Activated naive CD8-positive, alpha-beta T cell treated with anti-CD3 and anti-CD28 coated beads, Interleukin-2, amount 50 U/mL, for 16 hours (primary cell): ENCODE measurements around the gene PRR16.

ENCODE experiments used
- DNase-seq: peaks from one replicate; pipeline ENCODE4 v3.0.0-alpha.2; 2020; ENCODE audit warnings: low read depth, low spot score

Gene PRR16

DNA sequence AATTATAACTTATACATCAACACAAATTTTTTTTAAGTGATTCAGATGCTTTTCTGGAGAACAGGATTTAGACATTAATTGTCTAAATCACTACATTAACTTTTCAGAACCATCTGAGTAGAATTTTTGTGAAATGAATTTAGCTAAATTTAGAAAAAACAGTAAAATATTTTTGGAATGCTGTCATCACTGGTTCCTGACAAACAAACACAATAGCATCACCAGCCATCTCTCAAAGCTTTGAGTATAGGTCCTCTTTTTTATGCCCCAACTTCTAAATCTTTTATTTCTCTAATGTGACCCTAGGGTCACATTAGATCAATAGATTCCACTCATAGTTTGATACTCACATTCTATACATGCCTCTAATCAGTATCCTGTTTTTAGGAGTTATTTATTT is 104.6 kb downstream of the PRR16 start:
- DNase-seq = no peak

DNA sequence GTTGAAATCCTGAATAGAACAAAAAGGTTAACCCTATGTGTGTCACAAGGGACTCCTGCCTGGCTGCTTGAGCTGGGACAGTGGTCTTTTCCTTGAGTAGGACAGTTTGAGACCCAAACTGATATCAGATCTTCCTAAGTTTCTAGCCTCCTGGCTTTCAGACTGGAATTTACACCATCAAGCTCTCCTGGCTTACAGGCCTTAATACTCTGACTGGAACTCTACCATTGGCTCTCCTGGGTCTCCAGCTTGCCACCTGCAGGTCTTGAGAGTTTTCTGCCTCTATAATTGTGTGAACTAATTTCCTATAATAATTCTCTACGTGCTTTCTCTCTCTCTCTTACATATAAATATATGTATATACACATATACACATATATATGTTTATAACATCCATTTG is 112.5 kb downstream of the PRR16 start:
- DNase-seq = no peak

DNA sequence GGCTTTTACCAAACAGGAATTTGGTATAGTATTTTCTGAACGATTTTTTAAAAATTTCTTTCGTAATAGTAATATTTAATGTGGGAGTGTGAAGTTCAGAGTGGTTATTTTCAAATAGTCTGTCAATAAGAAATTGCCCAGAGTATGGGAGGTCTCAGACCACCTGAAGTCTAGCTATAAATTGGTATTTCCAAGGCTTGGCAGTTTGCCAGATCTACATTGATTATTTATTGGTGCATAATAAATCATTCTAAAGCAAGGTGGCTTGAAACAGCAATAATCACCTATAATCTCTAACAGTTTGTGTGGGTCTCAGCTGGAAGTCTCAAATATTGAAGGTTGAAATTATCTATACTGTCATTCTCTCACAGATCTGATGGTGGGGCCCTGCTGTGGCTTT is 118.5 kb downstream of the PRR16 start:
- DNase-seq = no peak

DNA sequence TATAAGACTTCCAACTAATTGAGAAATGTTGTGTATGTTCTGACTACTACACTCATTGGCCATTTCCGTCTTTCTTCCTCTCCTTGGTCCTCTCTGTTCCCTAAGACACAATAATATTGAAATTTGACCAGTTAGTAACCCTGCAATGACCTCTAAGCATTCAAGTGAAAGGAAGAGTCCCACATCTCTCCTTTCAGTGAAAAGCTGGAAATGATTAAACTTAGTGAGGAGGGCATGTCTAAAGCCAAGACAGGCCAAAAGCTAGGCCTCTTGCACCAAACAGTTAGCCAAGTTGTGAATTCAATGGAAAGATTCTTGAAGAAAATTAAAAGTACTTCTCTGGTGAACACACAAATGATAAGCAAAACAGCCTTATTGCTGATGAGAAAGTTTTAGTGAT is 122.5 kb downstream of the PRR16 start:
- no peak for DNase-seq

DNA sequence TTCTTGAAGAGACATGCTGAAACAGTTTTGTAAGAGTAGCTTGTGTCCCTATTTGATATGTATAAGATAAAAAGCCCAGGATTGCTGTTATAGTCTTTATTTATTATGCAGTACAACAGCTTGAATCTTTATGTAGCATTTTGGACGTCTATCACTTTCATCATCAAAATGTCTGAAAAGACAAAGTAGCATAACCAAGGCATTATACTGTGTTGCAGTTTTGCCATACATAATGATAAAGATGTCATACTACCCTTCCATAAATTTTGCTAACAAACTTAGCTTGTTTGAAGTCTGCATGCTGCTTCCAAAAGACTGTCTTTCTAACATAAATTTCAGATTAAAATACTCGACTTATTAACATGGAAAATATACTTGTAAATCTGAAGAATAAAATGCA is 127.8 kb downstream of the PRR16 start:
- DNase-seq = no peak

DNA sequence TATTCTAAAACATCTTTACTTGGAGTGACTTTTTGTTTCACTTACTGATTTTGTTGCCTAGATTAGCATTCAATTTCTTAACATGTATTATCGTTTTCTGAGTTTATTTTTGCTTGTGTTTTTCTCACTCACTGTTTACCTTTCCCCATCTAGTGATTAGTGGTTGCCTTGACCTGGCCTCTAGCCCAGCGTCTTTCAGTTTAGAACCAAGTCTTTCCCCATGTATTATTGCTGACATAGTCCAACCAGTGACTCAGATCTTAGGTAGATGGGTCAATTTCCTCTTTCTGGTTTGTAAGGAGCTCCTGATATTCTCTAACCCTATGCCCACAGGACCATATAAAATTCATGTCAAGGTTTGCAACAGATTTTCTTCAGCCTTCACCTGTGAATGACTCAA is 135.5 kb downstream of the PRR16 start:
- DNase-seq = no peak

DNA sequence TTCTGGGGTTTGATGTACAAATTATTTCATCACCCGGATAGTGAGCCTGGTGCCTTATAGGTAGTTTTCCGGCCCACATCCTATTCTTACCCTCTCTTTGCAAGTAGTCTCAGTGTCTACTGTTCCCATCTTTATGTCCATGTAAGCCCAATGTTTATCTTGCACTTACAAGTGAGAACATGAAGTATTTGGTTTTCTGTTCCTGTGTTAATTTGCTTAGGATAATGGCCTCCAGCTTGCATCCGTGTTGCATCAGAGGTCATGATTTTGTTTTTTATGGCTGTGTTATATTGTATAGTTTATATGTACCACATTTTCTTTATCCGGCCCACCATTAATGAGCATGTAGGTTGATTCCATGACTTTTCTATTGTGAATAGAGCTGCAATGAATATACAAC is 136.5 kb downstream of the PRR16 start:
- DNase-seq = no peak

DNA sequence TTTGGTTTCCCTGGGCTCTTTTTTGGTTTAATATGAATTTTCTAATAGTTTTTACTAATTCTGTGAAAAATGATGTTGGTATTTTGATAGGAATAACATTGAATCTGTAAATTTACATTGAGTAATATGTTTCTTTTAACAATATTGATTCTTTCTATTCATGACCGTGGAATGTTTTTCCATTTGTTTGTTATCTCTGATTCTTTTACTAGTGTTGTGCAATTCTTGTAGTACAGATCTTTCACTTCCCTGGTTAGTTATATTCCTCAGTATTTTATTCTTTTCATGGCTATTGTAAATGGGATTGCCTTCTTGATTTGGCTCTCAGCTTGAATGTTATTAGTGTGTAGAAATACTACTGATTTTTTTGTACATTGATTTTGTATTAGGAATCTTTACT is 137.9 kb downstream of the PRR16 start:
- DNase-seq = no peak

DNA sequence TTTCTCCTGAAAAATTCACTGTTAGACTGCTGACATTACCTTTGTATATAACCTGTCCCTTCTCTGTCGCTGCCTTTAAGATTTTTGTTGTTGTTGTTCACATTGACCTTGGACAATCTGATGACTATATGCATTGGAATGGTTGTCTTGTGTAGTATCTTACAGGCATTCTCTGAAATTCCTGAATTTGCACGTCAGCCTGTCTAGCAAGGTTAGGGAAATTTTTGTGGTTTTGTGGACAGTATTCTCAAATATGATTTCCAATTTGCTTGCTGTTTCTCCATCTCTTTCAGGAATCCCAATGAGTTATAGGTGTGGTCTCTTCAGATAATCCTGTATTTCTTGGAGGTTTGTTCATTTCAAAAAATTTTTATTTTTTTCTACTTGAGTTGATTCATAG is 140.8 kb downstream of the PRR16 start:
- no peak for DNase-seq

DNA sequence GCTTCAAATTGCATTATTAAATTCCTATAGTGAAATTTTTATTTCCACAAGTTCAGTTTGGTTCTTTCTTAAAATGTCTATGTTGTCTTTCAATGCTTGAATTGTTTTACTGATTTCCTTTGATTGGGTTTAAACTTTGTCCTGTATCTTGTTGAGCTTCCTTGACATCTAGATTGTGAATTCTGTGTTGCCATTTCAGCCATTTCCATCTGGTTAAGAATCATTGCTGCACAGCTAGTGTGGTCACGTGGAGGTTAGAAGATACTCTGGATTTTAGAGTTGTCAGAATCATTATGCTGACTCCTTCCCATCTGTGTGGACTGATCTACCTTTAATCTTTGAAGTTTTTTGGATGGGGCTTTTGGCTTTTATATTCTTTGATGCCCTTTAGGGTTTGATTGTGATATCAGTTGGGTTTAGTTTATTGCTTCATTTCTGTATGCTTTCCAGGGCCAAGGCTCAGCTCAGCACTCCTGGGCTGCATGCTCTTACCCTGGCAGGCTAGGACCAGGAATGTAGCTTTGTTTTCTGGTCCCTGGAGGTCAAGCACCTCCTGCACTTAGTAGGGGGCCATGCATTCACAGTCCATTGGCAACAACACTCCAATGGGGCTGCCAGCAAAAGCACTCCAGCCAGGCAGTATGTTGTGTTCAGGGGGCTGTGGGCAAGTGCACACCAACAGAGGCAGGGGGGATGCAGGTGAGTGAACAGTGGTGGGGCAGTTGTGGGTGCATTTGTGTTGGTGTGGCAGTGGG is 141.4 kb downstream of the PRR16 start:
- no peak for DNase-seq

DNA sequence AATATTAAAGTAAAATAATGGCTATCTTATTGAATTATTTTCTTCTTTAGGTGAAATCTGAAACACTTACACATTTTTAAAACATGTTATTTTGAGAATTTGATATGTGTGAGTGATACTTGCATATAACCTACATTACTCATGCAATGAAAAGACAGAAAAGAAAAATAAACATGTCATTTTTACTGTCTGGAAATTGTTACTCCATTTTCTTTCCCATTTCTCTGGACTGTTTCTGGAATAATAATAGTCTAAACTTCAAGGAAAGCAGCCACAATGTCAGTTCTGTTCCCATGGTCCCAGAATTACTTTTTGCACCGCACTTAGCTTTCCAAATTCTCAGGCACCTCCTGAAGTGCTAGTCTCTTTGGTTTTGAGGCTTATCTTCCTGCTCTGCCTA is 145.5 kb downstream of the PRR16 start:
- no peak for DNase-seq

DNA sequence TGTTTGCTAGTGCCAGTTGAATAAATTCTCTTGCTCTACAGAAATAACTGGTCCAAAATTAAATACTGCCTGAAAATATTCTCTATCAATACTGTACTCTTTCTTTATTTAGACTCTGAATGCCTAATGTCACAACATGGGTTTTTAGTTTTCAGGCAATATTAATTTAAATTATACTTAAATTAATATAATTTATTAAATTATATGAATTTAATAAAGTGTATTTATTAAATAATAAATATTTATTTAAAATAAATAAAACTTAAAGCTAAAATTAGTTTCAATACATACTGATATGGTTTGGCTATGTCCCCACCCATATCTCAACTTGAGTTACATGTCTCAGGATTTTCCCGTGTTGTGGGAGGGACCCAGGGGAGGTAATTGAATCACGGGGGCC is 146.0 kb downstream of the PRR16 start:
- DNase-seq = no peak

DNA sequence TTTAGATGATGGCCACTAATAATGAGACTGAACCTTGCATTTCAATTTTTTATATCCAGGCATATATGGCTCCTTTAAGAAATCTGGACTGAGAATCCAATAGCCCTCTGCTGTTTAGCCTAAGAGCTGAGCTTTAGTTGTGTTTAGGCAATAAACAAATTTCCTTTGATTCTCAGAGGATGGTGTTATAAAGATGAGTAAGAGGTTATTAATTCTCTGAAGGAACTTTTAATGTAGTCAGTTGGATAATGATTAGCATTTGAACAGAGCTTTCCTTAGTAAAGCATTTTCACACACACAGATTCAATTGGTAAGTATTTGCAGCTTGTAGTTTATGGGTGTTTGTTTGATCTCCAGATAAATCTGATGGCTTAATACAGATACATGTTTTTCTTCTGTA is 149.6 kb downstream of the PRR16 start:
- DNase-seq = no peak

DNA sequence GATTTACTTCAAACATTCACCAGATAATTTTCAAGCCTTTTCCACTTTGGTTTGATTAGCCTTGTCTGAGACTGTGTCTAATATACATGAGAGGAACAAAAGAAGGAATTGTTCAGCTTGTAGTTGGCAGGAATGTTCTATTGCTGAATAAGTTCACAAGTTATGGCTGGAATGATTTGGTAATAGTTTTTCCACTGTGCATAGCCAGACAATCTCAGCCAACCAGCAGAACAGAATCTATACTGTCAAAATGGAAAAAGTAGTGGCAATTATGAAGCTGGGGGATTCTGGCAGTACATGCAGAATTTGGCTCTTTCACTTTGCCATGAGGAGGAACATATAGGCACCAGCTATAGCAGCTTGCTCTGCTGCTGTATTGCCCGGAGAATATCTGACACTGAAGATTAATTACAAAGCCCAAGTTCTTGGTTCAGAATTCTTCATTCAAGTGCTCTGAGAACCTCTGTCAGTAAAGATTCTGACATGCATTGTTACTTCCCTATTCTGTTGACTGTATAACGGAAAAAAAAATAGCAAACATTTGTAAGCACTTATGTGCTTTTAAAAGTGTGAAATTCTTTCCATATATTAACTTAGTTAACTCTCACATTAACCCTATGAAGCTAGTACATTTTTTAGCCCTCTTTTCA is 150.6 kb downstream of the PRR16 start:
- DNase-seq = no peak

DNA sequence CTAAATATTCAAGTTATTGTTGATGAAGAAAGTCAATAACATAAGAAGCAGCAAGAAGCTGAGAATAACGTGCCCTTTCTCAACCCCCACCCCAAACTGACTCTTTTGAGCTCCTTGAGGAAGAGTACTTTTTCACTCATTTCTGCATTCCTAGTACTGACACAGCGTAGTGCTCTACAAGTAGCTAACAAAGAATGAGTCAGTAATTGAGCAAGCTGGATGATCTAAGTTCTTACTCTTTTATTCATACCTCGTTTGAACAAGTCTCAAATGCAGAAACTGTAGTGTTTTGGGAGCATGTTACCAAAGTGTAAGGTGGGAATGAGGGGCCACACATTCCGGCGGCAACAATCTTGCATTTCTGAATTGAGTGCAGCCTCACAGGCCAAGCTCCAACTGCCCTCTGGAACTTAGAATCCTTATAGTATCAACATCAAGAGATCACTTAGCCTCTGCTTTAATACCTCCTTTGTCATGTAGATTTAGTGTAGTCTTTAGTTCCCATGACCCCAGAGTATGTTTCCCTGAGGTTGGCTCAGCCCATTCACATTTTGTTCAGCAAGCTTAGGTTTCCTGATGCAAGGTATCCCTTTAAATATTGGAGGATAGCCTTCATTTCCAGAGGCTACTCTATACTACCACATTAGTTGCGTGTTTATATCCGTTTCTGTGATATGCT is 152.0 kb downstream of the PRR16 start:
- no peak for DNase-seq

DNA sequence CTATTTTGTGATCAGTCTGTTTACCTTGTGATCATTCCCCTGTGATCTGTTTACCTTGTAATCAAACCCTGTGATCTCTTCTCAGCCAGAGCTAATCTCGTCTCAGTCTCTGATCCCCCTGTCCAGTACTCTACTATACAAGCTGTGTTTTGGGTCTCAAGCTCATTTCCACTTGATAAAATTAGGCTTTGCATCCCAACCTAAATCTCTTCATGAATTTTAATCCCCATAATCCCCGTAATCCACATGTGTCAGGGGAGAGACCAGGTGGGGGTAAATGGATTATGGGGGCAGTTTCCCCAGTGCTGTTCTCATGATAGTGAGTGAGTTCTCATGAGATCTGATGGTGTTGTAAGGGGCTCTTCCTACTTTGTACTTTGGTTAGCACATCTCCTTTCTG is 157.2 kb downstream of the PRR16 start:
- DNase-seq = no peak

DNA sequence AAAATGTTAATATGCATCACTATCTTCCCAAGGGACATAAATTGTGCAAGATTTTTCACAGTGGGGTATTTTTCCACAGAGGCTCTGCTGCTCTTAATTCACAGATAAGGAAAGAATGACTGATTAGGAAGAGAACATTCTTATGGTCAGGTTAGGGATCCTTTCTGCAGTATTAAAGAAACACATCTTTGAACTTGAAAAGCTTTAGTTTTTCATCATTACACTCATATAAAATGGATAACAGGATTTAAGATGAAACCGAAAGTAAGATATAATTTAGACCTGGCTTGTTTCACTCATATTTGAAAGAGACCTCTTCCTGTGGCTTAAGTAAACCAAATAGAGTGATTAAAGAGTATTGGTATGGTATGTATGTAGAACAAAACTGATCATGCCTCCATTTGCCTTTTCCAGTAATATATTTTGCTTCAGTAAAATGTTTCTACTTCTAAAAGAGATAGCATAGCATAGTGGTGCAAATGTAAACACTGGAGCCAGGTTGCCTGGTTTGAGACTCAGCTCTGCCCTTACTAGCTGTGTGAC is 160.0 kb downstream of the PRR16 start:
- no peak for DNase-seq

DNA sequence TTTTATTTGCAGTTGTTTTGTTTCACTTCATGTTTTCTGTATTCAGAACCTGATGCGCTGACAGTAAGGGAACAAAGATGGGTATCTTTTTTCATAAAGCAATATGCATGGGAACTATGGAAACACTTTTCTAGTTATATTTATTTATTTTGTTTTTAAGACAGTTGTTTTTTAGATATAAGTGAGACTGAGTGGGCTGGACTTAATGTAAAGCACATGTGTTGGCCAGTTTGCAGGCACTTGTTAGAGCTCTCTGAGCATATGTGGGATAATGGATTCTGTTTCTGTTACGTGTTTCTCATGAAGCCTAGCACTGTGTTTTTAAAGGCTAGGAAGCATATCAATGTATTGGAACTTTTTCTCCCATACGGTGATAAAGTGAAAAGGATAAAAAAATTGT is 164.1 kb downstream of the PRR16 start:
- DNase-seq = no peak

DNA sequence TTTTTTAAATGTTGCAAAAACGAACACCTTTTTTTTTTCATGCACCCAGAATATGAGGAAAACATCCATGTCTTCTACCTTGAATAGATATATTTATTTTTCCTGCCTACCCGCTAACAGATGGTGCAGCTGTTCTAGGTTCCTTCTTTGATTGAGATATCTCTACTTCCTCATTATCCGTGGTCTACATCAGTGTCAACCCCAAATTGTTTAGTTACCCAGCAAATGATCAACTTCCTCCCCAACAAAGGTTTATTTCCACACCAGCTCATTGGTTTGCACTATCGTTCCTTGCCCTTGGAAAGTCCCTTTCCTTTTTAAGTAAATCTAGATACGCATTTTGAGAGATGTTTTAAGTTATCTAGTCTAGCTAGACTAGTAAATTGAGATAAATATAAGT is 166.4 kb downstream of the PRR16 start:
- DNase-seq = no peak

DNA sequence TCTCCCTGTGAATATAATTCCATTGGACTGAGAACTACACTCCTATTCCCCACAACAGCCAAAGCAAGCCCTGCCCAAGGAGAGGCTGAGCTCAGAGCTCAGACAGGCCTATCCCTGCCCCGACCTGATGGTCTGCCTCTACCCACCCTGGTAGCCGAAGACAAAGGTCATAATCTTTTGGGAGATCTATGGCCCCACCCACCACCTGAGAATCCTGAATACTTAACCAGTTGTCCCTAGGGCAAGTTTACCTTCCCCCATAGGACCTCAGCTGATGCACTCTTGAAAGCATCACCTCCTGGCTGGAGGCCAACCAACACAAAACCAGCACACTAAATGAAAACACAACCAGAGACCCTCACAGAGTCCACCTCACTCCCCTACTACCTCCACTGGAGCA is 167.5 kb downstream of the PRR16 start:
- no peak for DNase-seq

DNA sequence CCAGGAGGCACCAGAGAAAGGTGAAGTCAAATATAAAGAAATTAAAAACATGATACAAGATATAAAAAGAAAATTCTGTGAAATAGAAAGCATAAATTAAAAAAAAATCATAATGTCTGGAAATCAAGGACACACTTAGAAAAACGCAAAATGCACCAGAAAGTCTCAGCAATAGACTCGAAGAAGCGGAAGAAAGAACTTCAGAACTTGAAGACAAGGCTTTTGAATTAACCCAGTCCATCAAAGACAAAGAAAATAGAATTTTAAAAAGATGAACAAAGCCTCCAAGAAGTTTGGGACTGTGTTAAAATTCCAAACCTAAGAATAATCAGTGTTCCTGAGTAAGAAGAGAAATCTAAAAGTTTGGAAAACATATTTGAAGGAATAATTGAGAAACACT is 168.3 kb downstream of the PRR16 start:
- DNase-seq = no peak

DNA sequence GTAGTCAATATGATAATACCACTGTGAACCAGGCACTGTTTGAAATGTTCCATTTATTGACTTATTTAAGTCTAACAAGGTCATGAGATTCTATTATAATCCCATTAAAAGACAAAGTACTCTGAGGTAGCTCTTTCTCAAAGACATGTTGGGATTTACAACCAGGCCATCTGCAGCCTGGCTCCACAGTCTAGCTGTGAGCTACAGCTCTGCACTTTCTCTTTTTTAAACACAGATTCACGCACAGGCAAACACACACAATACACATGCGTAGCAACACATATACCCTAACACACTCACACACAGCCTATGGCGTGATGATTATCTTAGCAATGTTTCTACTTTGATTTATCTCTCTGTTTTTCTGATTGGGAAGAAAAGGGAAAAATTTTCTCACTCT is 174.3 kb downstream of the PRR16 start:
- DNase-seq = no peak

DNA sequence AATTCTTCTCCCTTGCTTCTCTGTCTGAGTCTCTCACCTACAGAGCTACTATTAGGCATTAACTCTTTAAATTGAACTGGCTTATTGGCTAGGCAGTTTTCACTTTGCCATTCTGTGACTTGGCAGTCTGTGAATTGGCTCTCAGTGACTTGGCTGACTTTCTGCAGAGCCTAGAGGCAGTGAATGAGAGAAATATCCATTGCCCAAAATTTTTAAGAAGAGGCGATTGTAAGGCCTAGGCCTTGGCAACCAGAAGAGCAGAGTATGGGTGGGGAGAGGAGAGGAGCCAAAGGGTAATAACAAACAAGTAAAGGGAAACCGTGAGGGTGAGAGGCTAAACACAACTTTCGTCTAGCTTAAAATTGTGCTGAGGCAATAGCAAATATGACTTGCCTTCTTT is 176.7 kb downstream of the PRR16 start:
- no peak for DNase-seq
